SH-SY5Y (cell line): ENCODE data around the gene FAN1.

Source experiments
- GATA2 ChIP-seq: IDR thresholded peaks from 2 replicates; pipeline ENCODE4 v1.6.1; 2011; ENCODE audit warnings: mild to moderate bottlenecking, low read depth, low read length
- GATA3 ChIP-seq: IDR thresholded peaks from 2 replicates; pipeline ENCODE4 v1.6.1; 2011; ENCODE audit warnings: low read depth, mild to moderate bottlenecking, low read length, moderate library complexity

The FAN1 gene

DNA sequence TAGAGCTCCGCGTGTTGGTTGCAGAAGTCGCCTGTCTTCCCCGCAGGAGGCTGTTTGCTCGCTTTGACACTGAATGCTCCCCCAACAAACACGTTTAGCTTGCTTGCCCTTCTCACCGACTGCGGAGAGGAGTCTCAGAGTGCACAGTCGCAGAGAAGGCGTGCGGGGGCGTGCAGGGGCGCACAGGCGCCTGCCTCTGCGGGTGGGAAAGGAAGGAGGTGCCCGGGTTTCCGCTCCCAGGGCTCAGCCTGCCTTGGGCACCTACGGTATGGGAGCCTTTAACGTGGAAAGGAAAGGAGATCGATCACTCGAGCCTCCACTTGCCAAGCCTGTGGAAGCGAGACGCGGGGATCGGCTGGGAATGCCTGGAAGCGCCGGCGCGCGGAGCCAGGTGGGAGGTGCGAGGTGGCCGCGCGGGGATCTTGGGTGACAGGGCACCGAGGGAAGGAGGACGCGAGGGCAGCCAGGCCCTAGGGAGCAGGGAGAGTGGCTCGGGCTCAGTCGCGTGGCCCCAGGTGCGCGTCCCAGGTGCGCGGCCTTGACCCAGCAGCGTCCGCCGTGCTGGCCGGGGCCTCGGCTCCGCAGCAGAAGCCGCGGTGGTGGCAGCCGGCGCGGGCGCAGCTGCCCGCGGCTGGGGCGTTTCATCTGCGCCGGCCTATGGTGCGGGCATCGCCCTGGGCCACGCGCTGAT, at the start of gene FAN1:
FAN1 (plus strand) TSS at position 419 of the 691 bp plus-strand sequence. CDS start 749 bp downstream, outside the sequence.
- TF ChIP-seq GATA3 (no peak), GATA2 (no peak)

DNA sequence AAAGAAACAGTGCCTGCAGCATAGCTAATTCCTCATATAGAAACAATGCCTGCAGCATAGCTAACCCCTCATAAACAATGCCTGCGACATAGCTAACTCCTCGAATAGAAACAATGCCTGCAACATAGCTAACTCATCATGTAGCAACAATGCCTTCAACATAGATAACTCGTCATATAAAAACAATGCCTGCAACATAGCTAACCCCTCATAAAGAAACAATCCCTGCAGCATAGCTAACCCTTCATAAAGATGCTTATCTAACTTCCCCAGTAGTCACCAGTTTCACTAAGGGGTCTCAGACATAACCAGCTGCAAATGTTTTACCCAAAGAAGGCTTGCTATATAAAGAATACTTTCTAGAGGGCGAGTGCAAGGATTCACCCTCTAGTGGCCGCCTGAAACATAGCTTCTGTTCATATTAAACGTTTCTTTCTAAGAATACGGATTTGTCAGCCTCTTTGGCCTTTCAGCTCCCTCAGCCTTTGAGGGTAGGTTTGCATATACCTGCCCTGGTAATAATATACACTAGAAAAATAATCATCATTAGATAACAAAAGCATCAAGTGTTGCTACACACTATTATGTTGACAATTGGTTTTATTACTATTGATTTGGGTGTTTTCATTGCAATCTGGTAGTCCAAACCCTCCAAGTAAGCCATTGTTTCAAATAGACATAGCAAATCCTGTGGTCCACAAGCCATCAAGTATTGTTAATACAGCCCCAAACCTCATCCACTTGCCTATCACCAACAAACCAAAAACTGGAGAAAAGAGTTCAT, 44.4 kb upstream of the FAN1 start:
- no peak for TF ChIP-seq GATA2
- no peak for TF ChIP-seq GATA3

DNA sequence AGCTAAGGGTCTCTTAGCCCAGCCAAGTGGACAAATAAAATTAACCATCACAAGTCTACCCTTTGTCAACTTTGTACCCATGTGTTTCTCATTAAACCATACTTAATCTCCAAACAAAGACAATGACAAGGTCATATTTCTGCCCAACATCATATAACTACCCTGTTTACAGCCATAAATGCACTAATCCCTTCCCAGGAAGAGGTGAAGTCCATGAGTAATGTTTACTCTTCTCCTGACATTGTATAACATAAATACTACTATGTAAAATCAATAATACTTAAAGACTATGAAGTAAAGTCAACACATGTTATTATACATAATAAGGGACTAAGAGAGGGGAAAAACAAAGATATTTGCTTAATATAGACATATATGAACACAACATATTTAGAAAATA, 38.5 kb upstream of the FAN1 start:
- TF ChIP-seq GATA3 (no peak), GATA2 (no peak)

DNA sequence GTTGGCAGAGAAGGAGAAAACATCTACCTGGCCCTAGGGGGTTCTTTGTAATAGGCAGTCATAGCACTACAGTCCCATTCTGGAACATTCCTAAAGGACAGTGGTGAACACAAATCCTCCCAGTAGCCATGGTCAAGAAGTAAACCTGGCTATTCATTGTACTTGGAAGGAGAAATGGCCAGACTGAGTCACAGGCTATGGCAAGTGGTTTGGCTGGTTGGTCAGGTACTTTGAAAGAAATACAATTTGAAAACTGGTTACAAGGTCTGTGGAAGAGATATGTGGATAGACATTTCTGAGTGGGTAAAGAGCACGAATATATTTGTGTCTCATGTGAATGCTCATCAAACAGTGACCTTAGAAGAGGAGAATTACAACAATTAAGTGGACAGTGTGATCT, 33.0 kb upstream of the FAN1 start:
- TF ChIP-seq GATA2 (no peak), GATA3 (no peak)

DNA sequence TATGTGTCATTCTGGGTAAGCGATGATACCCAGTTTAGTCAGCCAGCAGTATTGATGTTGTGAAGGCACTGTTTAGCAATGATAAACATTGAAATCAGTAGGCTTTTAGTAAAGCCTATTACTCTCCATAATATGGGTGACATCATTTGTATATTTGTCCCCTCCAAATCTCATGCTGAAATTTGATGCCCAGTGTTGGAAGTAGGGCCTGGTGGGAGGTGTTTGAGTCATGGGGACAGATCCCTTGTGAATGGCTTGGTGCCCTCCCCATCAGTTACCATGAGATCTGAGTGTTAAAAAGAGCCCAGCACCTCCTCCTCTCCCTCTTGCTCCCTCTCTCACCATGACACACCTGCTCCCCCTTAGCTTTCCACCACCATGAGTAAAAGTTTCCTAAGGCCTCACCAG, 31.4 kb upstream of the FAN1 start:
- TF ChIP-seq GATA3 (no peak), GATA2 (no peak)

DNA sequence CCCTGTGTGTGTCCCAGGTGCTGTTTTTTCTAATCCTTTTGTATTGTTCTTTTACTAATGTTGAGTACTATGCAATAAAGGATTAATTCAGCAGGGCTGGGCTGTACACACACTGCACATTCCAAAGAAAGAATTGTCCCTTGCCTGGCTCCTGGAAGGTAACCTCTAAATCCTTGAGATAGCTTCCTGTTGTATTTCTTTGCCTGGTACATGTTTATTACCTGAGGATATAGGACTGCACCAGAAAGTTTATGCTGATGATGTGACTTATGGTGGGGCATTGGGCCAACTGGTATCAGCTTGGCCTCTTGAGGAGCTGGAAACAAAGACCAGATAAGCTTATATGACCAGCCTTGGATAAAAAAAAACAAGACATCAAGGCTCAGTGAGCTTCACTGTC, 26.6 kb upstream of the FAN1 start:
- no peak for TF ChIP-seq GATA2
- TF ChIP-seq GATA3: no peak

DNA sequence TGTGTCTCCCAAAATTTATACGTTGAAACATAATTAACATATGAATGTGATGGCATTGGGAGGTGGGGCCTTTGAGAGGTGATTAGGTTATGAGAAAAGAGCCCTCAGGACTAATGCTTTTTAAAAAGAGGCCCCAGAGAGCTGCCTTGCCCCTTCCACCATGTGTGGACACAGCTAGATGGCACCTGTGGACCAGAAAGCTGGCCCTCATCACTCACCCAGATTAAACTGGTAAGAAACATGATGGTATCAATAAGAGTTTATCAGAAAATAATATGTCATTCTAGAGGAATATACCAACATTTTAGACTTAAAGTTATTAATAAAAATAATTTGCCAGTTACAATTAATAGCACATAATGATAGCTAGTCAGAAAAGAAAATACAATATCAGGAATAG, 25.2 kb upstream of the FAN1 start:
- TF ChIP-seq GATA2 (no peak), GATA3 (no peak)

DNA sequence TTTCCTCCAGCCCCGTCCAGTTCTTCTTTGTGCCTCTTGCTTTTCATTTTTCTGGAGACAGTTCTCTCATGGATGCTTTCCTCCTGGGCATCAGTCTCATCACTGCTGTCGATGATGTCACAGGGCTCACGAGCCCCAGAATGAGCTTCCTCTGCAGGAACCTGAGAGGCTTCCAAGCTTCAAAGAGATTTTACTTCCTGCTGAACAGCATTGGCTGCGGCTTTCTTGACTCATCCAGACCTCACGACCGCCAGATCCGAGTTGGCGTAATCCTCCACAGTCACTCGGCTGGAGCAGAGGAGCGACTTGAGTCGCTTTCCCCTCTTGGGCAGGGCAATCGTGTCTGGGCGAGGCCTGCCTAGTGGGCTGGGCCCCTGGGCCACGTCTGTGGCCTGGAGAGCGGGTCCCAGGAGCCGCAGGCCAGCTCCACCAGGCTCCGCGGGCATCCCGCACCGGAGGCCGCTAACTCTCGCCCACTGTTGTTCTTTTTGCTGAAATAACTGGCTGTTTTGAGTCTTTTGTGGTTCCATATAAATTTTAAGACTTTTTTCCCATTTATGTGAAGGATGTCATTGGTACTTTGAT, 20.8 kb upstream of the FAN1 start:
- TF ChIP-seq GATA3 (no peak), GATA2 (no peak)

DNA sequence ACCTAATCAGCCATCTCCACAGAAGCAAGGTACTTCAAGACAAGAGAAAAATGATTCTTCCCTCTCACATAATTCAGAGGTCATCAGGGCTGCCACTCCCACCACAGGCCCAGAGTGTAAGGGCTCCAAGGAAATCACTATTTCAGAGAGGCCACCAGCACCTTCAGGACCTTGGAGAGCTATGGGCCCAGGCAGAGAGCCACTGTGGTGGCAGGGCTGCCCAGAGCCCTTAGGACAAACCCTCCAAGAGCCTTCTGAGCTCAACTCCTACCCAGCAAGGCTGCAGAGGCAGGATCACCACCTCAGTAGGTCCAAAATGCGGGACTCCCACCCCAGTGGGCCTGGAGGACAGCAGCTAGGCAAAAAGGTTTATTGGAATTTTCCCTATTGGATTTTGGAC, 17.9 kb upstream of the FAN1 start:
- TF ChIP-seq GATA2 (no peak), GATA3 (no peak)

DNA sequence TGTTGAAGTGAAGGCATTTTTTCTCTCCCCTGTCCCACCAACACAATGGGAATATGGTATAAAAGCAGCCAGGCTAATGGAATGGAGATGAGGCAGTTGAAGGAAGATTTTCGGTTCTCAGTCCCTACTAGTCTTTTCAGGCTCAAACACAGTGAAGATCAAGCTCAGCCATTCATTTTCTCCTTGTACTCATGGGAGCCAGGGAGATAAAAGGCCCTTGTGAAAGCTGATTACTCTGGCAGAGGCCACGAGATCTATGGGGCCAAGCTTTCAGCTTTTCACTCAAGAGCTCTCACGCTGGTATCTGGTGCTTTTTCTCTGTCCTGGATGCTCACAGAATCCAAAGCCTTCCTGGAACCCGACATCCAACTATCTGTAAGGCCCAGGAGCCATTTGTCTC, 14.5 kb upstream of the FAN1 start:
- TF ChIP-seq GATA3 (no peak), GATA2 (no peak)

DNA sequence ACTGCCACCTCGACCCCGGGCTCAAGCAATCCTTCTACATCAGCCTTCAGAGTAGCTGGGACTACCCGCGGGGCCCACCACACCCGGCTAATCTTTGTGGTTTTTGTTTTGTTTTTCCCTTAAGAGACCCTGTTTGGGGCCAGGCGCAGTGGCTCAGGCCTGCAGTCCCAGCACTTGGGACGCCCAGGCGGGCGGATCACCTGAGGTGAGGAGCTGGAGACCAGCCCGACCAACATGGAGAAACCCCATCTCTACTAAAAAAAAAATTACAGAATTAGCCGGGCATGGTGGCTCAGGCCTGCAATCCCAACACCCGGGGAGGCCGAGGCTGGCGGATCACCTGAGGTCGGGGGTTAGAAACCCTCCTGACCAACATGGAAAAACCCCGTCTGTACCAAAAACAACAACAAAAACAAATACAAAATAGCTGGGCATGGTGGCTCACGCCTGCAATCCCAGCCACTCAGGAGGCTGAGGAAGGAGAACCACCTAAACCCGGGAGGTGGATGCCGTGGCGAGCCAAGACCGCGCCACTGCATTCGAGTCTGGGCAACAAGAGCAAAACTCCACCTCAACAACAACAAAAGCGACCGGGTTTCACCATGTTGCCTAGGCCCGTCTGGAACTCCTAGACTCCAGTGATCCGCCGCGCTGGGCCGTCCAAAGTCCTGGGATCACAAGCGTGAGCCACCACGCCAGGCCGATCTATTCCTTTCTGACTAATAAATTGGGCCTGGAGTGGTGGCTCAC, 8.1 kb upstream of the FAN1 start:
- no peak for TF ChIP-seq GATA3
- no peak for TF ChIP-seq GATA2

DNA sequence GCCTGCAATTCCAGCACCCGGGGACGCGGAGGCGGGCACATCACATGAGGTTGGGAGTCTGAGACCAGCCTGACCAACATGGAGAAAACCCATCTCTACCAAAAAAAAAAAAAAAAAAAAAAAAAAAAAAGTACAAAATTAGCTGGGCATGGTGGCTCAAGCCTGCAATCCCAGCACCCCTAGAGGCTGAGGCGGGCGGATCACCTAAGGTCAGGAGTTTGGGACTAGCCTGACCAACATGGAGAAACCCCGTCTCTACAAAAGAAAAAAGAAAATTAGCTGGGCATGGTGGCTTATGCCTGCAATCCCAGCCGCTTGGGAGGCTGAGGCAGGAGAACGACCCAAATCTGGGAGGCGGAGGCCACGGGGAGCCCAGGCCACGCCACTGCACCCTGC, 7.5 kb upstream of the FAN1 start:
- TF ChIP-seq GATA3 (no peak), GATA2 (no peak)

DNA sequence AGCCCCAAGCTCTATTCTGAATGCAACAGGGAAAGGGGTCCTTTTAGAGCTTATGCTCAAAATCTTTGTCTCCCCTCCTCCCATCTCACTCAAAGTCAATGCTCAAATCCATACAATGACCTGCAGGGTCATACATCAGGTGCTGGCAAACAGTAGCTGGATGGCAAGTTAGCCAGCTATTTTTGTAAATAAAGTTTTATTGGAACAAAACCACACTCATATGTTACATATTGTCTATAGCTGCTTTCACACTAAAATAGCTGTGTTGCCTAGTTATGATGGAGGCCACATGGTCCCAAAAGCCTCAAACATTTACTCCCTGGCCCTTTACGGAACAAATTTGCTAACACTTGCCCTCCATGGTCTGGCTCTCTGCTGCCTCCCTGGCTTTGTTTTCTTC, 1.8 kb upstream of the FAN1 start:
- no peak for TF ChIP-seq GATA3
- TF ChIP-seq GATA2: no peak

DNA sequence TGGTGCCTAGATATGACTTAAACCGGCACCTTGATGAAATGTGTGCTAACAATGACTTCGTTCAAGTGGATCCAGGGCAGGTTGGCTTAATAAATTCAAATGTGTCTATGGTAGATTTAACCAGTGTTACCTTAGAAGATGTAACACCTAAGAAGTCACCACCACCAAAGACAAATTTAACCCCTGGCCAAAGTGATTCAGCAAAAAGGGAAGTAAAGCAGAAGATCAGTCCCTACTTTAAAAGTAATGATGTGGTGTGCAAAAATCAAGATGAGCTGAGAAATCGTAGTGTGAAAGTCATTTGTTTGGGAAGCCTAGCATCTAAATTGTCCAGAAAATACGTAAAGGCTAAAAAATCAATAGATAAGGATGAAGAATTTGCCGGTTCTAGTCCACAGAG, 1.1 kb downstream of the FAN1 start:
- TF ChIP-seq GATA2: no peak
- no peak for TF ChIP-seq GATA3

DNA sequence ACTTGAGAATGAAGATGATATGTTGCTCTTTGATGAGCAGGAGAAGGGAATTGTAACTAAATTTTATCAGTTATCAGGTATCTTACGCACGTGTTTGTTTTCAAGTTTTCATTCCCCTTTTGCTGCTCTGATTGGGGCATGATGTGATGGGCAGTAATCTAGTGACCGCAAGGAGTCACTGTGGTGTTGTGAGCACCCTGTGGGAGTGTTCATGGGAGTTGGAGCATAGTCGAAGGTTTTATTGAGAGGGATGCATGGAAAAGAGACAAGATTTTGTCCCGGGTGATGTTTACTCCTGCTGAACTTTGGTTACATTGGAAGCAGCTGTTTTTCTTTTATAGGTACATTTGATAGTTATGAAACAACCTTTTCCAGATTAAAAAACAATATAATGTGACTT, 2.1 kb downstream of the FAN1 start:
- no peak for TF ChIP-seq GATA3
- TF ChIP-seq GATA2: no peak
